ENCODE results near the gene CSK. TPM values are rescaled to one million over a fixed set of nuclear protein-coding genes. Genes with fewer than 3 reads are reported as not detected.
A peak's percentile ranks its signal among the peaks of the same experiment; 100 is the strongest.

Gene CSK
- total and polyA plus RNA-seq, 4 donors: 21.8 to 55.2 (median 32.3) TPM

- intact Hi-C loops (cut with DNase I): loop anchor here (5.0 to 10.0 kb wide), 3 partner anchors 52 to 94 kb away; partner anchors contain the start of genes COX5A (in 1 of the 2) and MPI (in 1 of the 2)
- peaks cover 0 to 4% of the 10 kb centered on the region in 2 donors for H3K36me3 ChIP-seq (ENCODE audit: control insufficient read depth in 1 of 2, insufficient read depth in 2 of 2, low read length in 1 of 2)
- H3K4me1 ChIP-seq (ENCODE audit: control insufficient read depth in 1 of 2, insufficient read depth in 2 of 2, low read length in 2 of 2): no peaks in the 10 kb centered on the region
- H3K27me3 ChIP-seq (ENCODE audit: control insufficient read depth in 1 of 2, insufficient read depth in 2 of 2, low read length in 1 of 2): no peaks in the 10 kb centered on the region
- H3K27ac ChIP-seq (ENCODE audit: low read depth in 1 of 2, low read length in 2 of 2): peak within 1 kb of the TSS in 1 of 2 donors; percentile 61
- DNase-seq (peak; percentile 94 to 97), ATAC-seq (ENCODE audit: low FRiP score) (peak; percentile 96)
- WGBS, 2 donors: 0% methylated on average over 69 to 84 of the region's 84 CpGs
- H3K4me3 ChIP-seq (ENCODE audit: low read length in 2 of 2): peak within 1 kb of the TSS; percentile 37 to 44
- no peaks in the 10 kb centered on the region for H3K9me3 ChIP-seq (ENCODE audit: control insufficient read depth, low read length)
These were observed 60.9 kb downstream of the CSK start, which contains the start of gene ULK3 for GRCh38 chr15:74842581-74843444. ULK3 (minus strand) TSS chr15:74843156; CDS start chr15:74843105, 51 bp downstream.

DNA sequence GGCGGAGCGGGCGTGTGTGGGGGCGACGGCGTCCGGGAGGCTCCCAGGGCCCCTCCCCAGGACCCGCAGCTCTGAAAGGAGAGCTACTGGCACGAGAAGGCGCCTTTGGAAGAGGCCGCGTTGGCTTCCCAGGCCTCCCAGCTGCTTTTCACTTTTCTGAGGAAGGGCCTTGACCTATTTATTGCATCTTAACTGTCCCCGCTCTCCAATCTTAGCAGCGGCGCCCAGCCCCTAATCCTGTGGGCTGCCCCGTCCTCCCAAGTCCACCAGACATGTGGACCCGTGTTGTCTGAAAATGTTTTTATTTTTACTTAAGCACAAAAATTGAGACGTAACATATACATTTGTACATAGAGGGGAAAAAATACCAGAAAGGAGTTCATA lies 61.6 kb downstream of the CSK start:
- Histone ChIP-seq H3K27me3 (ENCODE audit: control insufficient read depth in 1 of 2, insufficient read depth in 2 of 2, low read length in 1 of 2) (no peaks in the 10 kb centered on the region), H3K4me3 (ENCODE audit: low read length in 2 of 2) (peak overlapping the region; percentile 6 to 29), H3K4me1 (ENCODE audit: control insufficient read depth in 1 of 2, insufficient read depth in 2 of 2, low read length in 2 of 2) (no peaks in the 10 kb centered on the region), H3K9me3 (ENCODE audit: control insufficient read depth, low read length) (no peaks in the 10 kb centered on the region), H3K36me3 (ENCODE audit: control insufficient read depth in 1 of 2, insufficient read depth in 2 of 2, low read length in 1 of 2) (peaks cover 0 to 4% of the 10 kb centered on the region in 2 donors), H3K27ac (ENCODE audit: low read depth in 1 of 2, low read length in 2 of 2) (peak overlapping the region in 1 of 2 donors; percentile 61)
- WGBS, 2 donors: 19 to 21% methylated on average over 18 of the region's 18 CpGs
- DNase-seq: no peak
- ATAC-seq (ENCODE audit: low FRiP score): no peak
- intact Hi-C loops (cut with DNase I): loop anchor here (5.0 to 10.0 kb wide), 3 partner anchors 51 to 94 kb away; partner anchors contain the start of genes COX5A (in 1 of the 2) and MPI (in 1 of the 2)

DNA sequence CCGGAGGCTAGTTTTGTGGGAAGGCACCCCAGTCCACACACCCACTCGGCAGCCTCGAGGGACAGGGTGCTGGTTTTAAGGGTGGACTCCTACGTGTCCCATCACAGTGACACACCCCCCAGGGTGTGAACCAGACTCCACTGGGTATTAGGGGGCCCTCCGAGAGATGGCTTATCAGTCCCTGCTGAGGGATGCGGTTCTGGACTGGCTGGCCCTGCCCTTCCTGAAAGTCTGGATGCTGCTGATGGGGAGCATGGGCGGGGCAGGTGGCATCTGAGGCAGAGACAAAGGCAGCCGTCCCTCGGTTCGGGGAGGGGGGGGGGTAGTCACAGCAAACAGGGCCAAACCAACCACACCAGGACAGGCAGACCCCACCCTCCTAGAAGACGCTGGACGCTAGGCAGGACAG lies 62.0 kb downstream of the CSK start:
- Histone ChIP-seq H3K27ac (ENCODE audit: low read depth in 1 of 2, low read length in 2 of 2) (no peak overlapping the region), H3K27me3 (ENCODE audit: control insufficient read depth in 1 of 2, insufficient read depth in 2 of 2, low read length in 1 of 2) (no peaks in the 10 kb centered on the region), H3K9me3 (ENCODE audit: control insufficient read depth, low read length) (no peaks in the 10 kb centered on the region), H3K4me3 (ENCODE audit: low read length in 2 of 2) (no peak overlapping the region), H3K36me3 (ENCODE audit: control insufficient read depth in 1 of 2, insufficient read depth in 2 of 2, low read length in 1 of 2) (peaks cover 0 to 4% of the 10 kb centered on the region in 2 donors), H3K4me1 (ENCODE audit: control insufficient read depth in 1 of 2, insufficient read depth in 2 of 2, low read length in 2 of 2) (no peaks in the 10 kb centered on the region)
- ATAC-seq (ENCODE audit: low FRiP score) (no peak), DNase-seq (peak in 1 of 2 donors; percentile 63)
- intact Hi-C loops (cut with DNase I): loop anchor here (5.0 to 10.0 kb wide), 3 partner anchors 51 to 93 kb away; partner anchors contain the start of genes COX5A (in 1 of the 2) and MPI (in 1 of the 2)
- WGBS, 2 donors: 69 to 71% methylated on average over 12 of the region's 12 CpGs

- no peak overlapping the region for H3K4me3 ChIP-seq (ENCODE audit: low read length in 2 of 2)
- no peaks in the 10 kb centered on the region for H3K27me3 ChIP-seq (ENCODE audit: control insufficient read depth in 1 of 2, insufficient read depth in 2 of 2, low read length in 1 of 2)
- no peak overlapping the region for H3K27ac ChIP-seq (ENCODE audit: low read depth in 1 of 2, low read length in 2 of 2)
- intact Hi-C loops (cut with DNase I): loop anchor here (5.0 to 10.0 kb wide), 3 partner anchors 50 to 93 kb away; partner anchors contain the start of genes COX5A (in 1 of the 2) and MPI (in 1 of the 2)
- DNase-seq (no peak), ATAC-seq (ENCODE audit: low FRiP score) (no peak)
- H3K4me1 ChIP-seq (ENCODE audit: control insufficient read depth in 1 of 2, insufficient read depth in 2 of 2, low read length in 2 of 2): no peaks in the 10 kb centered on the region
- peaks cover 0 to 4% of the 10 kb centered on the region in 2 donors for H3K36me3 ChIP-seq (ENCODE audit: control insufficient read depth in 1 of 2, insufficient read depth in 2 of 2, low read length in 1 of 2)
- 77 to 78% methylated on average over 12 of the region's 12 CpGs for WGBS, 2 donors
- H3K9me3 ChIP-seq (ENCODE audit: control insufficient read depth, low read length): no peaks in the 10 kb centered on the region
These were observed 62.7 kb downstream of the CSK start for GRCh38 chr15:74844319-74845207.

DNA sequence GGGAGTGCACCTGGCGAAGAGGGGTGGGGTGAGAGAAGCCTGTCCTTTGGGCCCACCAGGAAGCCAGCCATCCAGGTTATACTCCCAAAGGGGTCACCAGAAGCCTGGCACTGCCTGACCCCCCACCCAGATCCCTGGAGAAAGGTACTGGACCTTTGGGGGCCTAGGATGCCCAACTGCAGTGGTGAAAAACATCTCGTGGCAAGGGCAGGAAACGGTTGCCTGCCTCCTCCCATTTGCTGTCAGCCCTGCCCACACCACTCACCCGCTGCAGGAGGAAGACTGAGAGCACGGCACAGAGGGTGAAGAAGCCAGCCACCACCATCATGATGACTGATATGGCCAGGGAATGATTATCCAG lies 63.3 kb downstream of the CSK start:
- Histone ChIP-seq H3K36me3 (ENCODE audit: control insufficient read depth in 1 of 2, insufficient read depth in 2 of 2, low read length in 1 of 2) (peaks cover 0 to 5% of the 10 kb centered on the region in 2 donors), H3K4me3 (ENCODE audit: low read length in 2 of 2) (no peak overlapping the region), H3K4me1 (ENCODE audit: control insufficient read depth in 1 of 2, insufficient read depth in 2 of 2, low read length in 2 of 2) (no peaks in the 10 kb centered on the region), H3K9me3 (ENCODE audit: control insufficient read depth, low read length) (no peaks in the 10 kb centered on the region), H3K27me3 (ENCODE audit: control insufficient read depth in 1 of 2, insufficient read depth in 2 of 2, low read length in 1 of 2) (no peaks in the 10 kb centered on the region), H3K27ac (ENCODE audit: low read depth in 1 of 2, low read length in 2 of 2) (no peak overlapping the region)
- intact Hi-C loops (cut with DNase I): loop anchor here in 1 of 2 donors (10.0 kb wide), 1 partner anchor 50 kb away; the partner anchor contains the start of gene MPI
- 78 to 79% methylated on average over 5 of the region's 5 CpGs for WGBS, 2 donors
- ATAC-seq (ENCODE audit: low FRiP score): no peak
- no peak for DNase-seq

- Histone ChIP-seq H3K27me3 (ENCODE audit: control insufficient read depth in 1 of 2, insufficient read depth in 2 of 2, low read length in 1 of 2) (no peaks in the 10 kb centered on the region), H3K36me3 (ENCODE audit: control insufficient read depth in 1 of 2, insufficient read depth in 2 of 2, low read length in 1 of 2) (peaks cover 0 to 7% of the 10 kb centered on the region in 2 donors), H3K9me3 (ENCODE audit: control insufficient read depth, low read length) (no peaks in the 10 kb centered on the region), H3K4me1 (ENCODE audit: control insufficient read depth in 1 of 2, insufficient read depth in 2 of 2, low read length in 2 of 2) (no peaks in the 10 kb centered on the region), H3K27ac (ENCODE audit: low read depth in 1 of 2, low read length in 2 of 2) (no peak overlapping the region), H3K4me3 (ENCODE audit: low read length in 2 of 2) (no peak overlapping the region)
- 87 to 89% methylated on average over 4 of the region's 4 CpGs for WGBS, 2 donors
- intact Hi-C loops (cut with DNase I): loop anchor here in 1 of 2 donors (10.0 kb wide), 1 partner anchor 49 kb away; the partner anchor contains the start of gene MPI
- ATAC-seq (ENCODE audit: low FRiP score) (no peak), DNase-seq (no peak)
These were observed 63.7 kb downstream of the CSK start for GRCh38 chr15:74845581-74845980.

DNA sequence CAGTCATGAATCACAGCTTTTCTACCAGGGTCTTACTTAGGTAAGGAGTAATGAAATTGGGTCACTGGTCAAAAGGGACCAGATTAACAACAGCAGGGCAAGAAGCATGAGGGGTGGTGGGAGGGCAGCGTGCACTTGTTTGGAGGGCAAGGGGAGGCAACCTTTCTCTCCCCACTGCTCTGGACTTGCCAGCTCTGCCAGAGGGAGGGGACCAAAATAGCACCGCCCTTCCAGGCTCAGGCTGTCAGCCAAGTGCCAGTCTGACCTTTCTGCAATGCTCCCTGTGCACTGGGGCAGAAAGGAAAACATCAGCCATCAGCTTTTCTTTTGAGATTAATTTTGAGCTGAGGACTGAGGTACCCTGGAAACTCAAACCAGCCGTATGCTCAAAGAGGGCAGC lies 65.6 kb downstream of the CSK start:
- Histone ChIP-seq H3K4me3 (ENCODE audit: low read length in 2 of 2) (no peak overlapping the region), H3K36me3 (ENCODE audit: control insufficient read depth in 1 of 2, insufficient read depth in 2 of 2, low read length in 1 of 2) (peaks cover 0 to 13% of the 10 kb centered on the region in 2 donors), H3K9me3 (ENCODE audit: control insufficient read depth, low read length) (no peaks in the 10 kb centered on the region), H3K27me3 (ENCODE audit: control insufficient read depth in 1 of 2, insufficient read depth in 2 of 2, low read length in 1 of 2) (no peaks in the 10 kb centered on the region), H3K4me1 (ENCODE audit: control insufficient read depth in 1 of 2, insufficient read depth in 2 of 2, low read length in 2 of 2) (no peaks in the 10 kb centered on the region), H3K27ac (ENCODE audit: low read depth in 1 of 2, low read length in 2 of 2) (no peak overlapping the region)
- WGBS, 2 donors: 52 to 63% methylated on average over 3 of the region's 3 CpGs
- ATAC-seq (ENCODE audit: low FRiP score) (no peak), DNase-seq (no peak)
- intact Hi-C loops (cut with DNase I): loop anchor here in 1 of 2 donors (10.0 kb wide), 1 partner anchor 47 kb away; the partner anchor contains the start of gene MPI

DNA sequence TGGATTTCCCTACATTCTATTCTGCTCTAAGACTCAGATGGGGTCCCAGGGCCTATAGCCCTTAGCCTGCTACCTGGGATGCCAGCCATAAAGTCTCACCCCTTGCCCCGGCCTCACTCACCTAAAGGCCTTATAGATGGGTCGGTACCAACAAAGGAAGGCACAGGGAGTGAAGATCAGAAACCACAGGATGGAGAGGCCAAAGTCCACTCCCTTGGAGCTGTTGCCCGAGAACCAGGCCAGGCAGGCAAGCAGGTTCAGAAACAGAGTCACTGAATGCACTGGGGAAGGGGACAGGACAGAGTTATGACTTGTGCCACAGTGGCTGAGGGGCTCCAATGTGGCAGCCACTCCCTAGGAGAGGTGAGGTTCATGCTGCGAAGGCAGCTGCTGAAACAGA lies 68.5 kb downstream of the CSK start:
- Histone ChIP-seq H3K4me1 (ENCODE audit: control insufficient read depth in 1 of 2, insufficient read depth in 2 of 2, low read length in 2 of 2) (no peaks in the 10 kb centered on the region), H3K27me3 (ENCODE audit: control insufficient read depth in 1 of 2, insufficient read depth in 2 of 2, low read length in 1 of 2) (no peaks in the 10 kb centered on the region), H3K9me3 (ENCODE audit: control insufficient read depth, low read length) (no peaks in the 10 kb centered on the region), H3K27ac (ENCODE audit: low read depth in 1 of 2, low read length in 2 of 2) (no peak overlapping the region), H3K36me3 (ENCODE audit: control insufficient read depth in 1 of 2, insufficient read depth in 2 of 2, low read length in 1 of 2) (peaks cover 0 to 14% of the 10 kb centered on the region in 2 donors), H3K4me3 (ENCODE audit: low read length in 2 of 2) (no peak overlapping the region)
- intact Hi-C loops (cut with DNase I): no loop called here
- ATAC-seq (ENCODE audit: low FRiP score) (no peak), DNase-seq (no peak)
- WGBS, 2 donors: 96 to 97% methylated on average over 4 of the region's 4 CpGs

Measured in aorta (tissue), 5 donors.